ENCODE data around the gene PHF20.

DNA sequence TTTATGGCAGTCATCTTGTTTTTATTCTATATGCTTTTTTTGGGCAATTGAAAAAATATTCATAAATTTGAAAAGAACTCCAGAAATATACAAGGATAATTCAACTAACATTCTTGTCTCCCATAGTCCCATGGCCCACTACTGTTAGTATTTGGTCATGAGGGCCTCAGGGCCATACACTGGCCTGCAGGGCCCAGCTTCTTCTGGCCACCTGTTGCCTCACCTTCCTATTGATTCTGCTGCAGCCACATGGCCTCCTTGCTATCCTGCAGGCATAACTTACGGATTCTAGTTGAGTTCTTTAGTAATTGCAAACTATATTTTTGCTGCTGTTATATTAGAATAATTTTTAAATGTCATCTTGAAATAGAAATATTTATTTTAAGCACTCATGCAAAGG, 109.9 kb downstream of the PHF20 start:
- TF ChIP-seq EZH2 (IDR thresholded peaks at IDR 0.05; ENCODE audit: insufficient read depth, poor library complexity, severe bottlenecking): no peak
- no peak for TF ChIP-seq EZH2phosphoT487 (IDR thresholded peaks at IDR 0.05; ENCODE audit: insufficient read depth, low read depth)
